Measurements from ENCODE around the gene LIN7A.
A peak's percentile ranks its signal among the peaks of the same experiment; 100 is the strongest.
"Not testable (repeated sequence)": the region's sequence is repeated elsewhere in the genome, so short reads cannot be mapped to it uniquely, and the experiment has no call there.

The LIN7A gene

GRCh38 chr12:80807640-80808288, 130.0 kb downstream of the LIN7A start:
- no peak for DNase-seq (ENCODE audit: low read depth)

GRCh38 chr12:80805106-80805505, 132.6 kb downstream of the LIN7A start:
- peak; percentile 6 for DNase-seq (ENCODE audit: low read depth)

- DNase-seq (ENCODE audit: low read depth): no peak
These were observed 134.9 kb downstream of the LIN7A start for GRCh38 chr12:80802652-80803400.

DNA sequence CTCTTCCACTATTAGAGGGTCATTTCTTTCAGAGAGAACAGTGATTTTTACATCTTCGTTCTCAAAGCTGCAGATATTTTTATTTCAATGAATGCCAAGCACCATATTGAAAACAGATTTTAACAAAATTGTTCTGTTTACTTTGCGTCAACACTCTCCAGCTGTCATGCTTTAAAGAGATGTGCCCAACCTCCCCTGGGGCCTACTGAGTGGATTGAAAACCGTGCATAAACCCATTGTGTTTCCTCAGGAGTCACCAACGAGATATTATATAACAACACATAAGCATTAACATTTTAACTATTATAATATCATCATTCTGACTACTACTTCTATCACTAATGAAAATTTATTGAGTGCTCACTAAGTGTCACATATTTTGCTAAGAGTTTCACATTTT, 139.5 kb downstream of the LIN7A start:
- DNase-seq (ENCODE audit: low read depth): no peak

DNA sequence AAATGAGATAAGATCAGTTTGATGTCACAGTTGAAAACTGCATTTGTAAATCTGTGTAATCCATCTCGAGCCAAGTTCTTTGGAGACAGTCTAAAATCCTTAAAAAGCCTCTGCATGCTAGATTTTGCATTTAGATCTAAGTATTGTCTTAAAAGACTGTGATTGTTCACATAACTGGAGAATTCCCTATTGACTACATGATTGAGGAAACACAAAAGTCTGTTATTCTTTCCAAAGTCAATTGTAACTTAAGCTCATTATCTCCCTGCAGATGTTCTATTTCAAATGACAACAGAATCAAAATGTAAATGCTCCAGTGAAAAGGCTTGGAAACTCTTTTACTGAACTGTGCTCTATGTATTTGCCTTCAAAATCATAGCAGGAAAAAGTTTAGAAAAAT, 143.2 kb downstream of the LIN7A start:
- no peak for DNase-seq (ENCODE audit: low read depth)

DNA sequence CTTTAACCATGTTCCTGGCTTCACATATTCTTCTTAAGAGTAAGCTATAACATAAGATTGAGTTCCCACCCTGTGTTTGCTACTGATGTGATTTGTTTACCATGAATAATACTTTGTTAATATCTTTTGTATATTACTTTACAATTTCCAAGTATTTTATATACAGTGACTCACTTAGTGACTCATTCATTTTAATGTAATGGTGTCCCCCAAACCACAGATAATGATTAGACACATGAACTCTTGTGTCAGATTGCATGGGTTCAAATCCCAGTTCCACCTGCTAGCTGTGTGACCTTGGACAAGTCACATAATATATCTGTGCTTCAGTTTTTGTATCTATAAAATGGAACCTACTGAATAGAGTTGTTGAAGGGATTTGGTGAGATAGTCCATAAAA, 144.9 kb downstream of the LIN7A start:
- no peak for DNase-seq (ENCODE audit: low read depth)

DNA sequence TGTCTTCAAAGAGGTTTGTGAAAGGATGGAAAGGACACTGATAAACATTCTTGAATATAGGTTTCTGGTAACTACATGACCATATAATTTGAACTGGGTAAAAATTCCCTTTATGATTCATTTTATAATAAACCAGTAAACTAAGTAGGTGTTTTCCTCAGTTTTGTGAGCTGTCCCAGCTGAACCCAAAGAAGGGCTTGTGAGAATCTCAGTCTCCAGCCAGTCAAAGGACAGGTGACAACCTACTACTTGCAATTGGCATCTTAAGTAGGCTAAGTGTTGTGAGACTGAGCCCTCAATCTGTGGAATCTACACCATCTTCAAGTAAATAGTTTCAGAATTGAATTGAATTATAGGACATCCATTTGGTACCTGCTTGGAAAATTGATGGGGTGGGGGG, 145.9 kb downstream of the LIN7A start:
- DNase-seq (ENCODE audit: low read depth): no peak

- not testable (repeated sequence) for DNase-seq (ENCODE audit: low read depth)
These were observed 149.3 kb downstream of the LIN7A start for GRCh38 chr12:80788407-80788806.

DNA sequence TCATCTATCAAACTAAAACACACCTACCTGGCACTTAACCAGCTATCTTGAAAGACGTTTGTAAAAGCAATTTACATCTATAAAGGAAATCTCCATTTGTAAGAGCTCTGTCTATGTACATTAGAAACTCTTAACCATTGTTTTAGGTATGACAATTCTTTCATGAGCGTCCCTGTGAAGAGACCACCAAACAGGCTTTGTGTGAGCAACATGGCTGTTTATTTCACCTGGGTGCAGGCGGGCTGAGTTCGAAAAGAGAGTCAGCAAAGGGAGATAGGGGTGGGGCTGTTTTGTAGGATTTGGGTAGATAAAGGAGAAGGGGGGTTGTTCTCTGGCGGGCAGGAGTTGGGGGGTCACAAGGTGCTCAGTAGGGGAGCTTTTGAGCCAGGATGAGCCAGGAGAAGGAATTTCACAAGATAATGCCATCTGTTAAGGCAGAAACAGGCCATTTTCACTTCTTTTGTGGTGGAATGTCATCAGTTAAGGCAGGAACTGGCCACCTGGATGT, 154.7 kb downstream of the LIN7A start:
- DNase-seq (ENCODE audit: low read depth): not testable (repeated sequence)

- DNase-seq (ENCODE audit: low read depth): no peak
These were observed 156.4 kb downstream of the LIN7A start for GRCh38 chr12:80781313-80781712.

- no peak for DNase-seq (ENCODE audit: low read depth)
These were observed 157.0 kb downstream of the LIN7A start for GRCh38 chr12:80780746-80781145.

GRCh38 chr12:80778005-80778541, 159.7 kb downstream of the LIN7A start:
- peak; percentile 67 for DNase-seq (ENCODE audit: low read depth)

DNA sequence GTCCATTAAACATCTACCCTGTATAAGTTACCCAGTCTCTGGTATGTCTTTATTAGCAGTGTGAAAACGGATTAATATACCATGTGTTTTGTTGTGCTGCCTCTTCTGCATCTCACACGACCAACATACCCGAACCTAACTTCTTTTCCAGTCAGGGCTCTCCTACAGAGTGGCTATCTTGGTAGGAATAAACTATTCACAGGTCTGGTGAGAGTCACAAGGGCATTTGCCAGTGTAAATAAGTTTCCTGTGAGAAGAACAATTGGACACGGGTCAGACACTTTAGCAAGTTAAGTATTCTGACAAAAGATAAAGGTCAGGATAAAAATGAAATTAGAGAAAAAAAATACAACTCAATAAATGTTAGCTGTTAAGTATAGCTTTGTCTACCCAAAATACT, 160.1 kb downstream of the LIN7A start:
- DNase-seq (ENCODE audit: low read depth): no peak

GRCh38 chr12:80776706-80777105, 161.0 kb downstream of the LIN7A start:
- no peak for DNase-seq (ENCODE audit: low read depth)

DNA sequence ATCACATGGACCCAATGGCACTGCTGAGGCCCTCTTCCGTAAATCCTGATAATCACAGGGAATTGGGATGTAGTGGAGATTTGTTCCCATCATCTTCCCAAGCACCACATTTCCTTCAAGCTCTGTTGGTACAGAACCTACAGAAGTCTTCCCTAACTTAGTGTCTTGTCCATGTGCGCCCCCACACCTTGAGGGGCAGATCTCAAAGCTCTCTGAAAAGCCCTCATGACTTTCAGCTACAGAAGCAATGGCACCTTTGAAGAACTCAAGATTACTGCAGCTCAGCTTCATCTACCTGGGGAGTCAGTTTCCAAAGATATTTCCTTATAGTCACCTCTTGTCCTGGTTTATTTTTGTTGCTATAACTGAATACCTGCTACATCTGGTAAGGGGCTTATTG, 166.8 kb downstream of the LIN7A start:
- no peak for DNase-seq (ENCODE audit: low read depth)

- DNase-seq (ENCODE audit: low read depth): no peak
These were observed 168.1 kb downstream of the LIN7A start for GRCh38 chr12:80769553-80770140.

- DNase-seq (ENCODE audit: low read depth): no peak
These were observed 170.8 kb downstream of the LIN7A start for GRCh38 chr12:80766897-80767296.

- no peak for DNase-seq (ENCODE audit: low read depth)
These were observed 171.5 kb downstream of the LIN7A start for GRCh38 chr12:80766210-80766609.

DNA sequence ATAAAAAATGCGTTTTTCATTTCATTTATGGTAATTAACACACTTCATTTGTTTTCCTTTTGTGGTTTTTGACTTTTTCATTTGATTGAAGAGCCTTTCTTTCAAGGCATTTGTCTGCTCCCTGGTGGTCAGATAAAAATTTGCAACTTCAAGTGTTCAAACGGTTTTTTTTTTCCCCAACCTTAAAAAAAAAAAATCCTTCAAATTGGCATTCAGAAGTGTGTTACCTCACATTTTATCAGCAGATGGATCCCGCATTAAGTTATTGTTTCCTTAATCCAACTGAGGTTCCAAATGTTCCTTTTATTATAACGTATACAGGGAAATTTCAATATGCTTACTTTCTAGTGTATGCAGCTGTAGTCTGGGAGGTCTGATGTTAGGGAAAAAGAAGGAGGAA, 173.9 kb downstream of the LIN7A start:
- peak; percentile 55 for DNase-seq (ENCODE audit: low read depth)

GRCh38 chr12:80761838-80762237, 175.9 kb downstream of the LIN7A start:
- DNase-seq (ENCODE audit: low read depth): peak; percentile 73

GRCh38 chr12:80756875-80757274, 180.9 kb downstream of the LIN7A start:
- no peak for DNase-seq (ENCODE audit: low read depth)

GRCh38 chr12:80754274-80754673, 183.5 kb downstream of the LIN7A start:
- no peak for DNase-seq (ENCODE audit: low read depth)

GRCh38 chr12:80752464-80752863, 185.3 kb downstream of the LIN7A start:
- no peak for DNase-seq (ENCODE audit: low read depth)
